Mucosa of rectum (tissue), 2 donors: ENCODE data around the gene SPECC1L.
"Not testable (repeated sequence)": the region's sequence is repeated elsewhere in the genome, so short reads cannot be mapped to it uniquely, and the experiment has no call there.

Experiments used
- H3K27ac ChIP-seq, 2 donors: one replicate each; pipeline ENCODE4 v1.7.0; 2013; ENCODE audit warnings: inconsistent platforms in 2 of 2, low read depth in 2 of 2, low read length in 2 of 2
- H3K27me3 ChIP-seq, 2 donors: one replicate each; pipeline ENCODE4 v1.7.0; 2013; ENCODE audit warnings: low read length in 2 of 2; ENCODE audit not compliant: control insufficient read depth in 2 of 2, insufficient read depth in 2 of 2
- H3K36me3 ChIP-seq, 2 donors: one replicate each; pipeline ENCODE4 v1.7.0; 2013; ENCODE audit warnings: low read length in 2 of 2; ENCODE audit not compliant: control insufficient read depth in 2 of 2, insufficient read depth in 2 of 2
- H3K4me1 ChIP-seq, 2 donors: one replicate each; pipeline ENCODE4 v1.7.0; 2013; ENCODE audit warnings: low read length in 2 of 2, mild to moderate bottlenecking in 1 of 2; ENCODE audit not compliant: control insufficient read depth in 2 of 2, insufficient read depth in 2 of 2
- H3K4me3 ChIP-seq, 2 donors: one replicate each; pipeline ENCODE4 v1.7.0; 2013; ENCODE audit warnings: low read length in 2 of 2
- H3K9ac ChIP-seq, 2 donors: one replicate each; pipeline ENCODE4 v1.7.0; 2013; ENCODE audit warnings: low read length in 2 of 2, low read depth in 1 of 2, mild to moderate bottlenecking in 1 of 2
- H3K9me3 ChIP-seq, 2 donors: one replicate each; pipeline ENCODE4 v1.7.0; 2013; ENCODE audit warnings: low read length in 2 of 2; ENCODE audit not compliant: control insufficient read depth in 2 of 2
- donor health status: healthy.
- donor health status: Normal muscosa, but diverticular disease.

Gene SPECC1L

DNA sequence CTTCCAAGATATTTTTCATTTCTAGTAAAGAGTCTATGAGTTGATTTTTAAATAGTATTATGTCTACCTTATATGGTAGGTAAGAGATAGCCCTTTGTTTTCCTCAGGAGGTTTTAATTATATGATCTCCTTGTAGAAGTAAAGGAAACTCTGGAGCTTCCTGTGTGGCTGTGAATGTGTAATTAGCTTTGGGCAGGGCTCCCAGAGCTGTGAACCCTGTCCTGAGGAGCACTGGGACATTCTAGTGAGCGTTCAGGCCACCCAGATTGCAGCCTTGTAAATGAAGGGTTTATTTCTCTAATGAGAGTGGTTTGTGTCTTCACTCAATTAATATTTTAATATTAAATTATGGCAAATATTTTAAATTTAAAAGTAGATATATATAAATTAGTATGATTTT lies 24.3 kb downstream of the SPECC1L start:
- Histone ChIP-seq H3K4me1 (peaks cover 8 to 12% of the 10 kb centered on the region in 2 donors), H3K27ac (peak overlapping the region; percentile 55 to 61)
- not testable (repeated sequence) for H3K9me3 ChIP-seq, H3K36me3 ChIP-seq, H3K27me3 ChIP-seq, H3K9ac ChIP-seq, H3K4me3 ChIP-seq

GRCh38 chr22:24298497-24299155 lies 28.0 kb downstream of the SPECC1L start:
- not testable (repeated sequence) for H3K27ac ChIP-seq, H3K4me3 ChIP-seq, H3K9ac ChIP-seq, H3K36me3 ChIP-seq, H3K9me3 ChIP-seq, H3K27me3 ChIP-seq
- H3K4me1 ChIP-seq: peaks cover 8 to 19% of the 10 kb centered on the region in 2 donors

- H3K9me3 ChIP-seq, H3K4me3 ChIP-seq, H3K36me3 ChIP-seq, H3K9ac ChIP-seq, H3K27ac ChIP-seq, H3K27me3 ChIP-seq: not testable (repeated sequence)
- peaks cover 17 to 37% of the 10 kb centered on the region in 2 donors for H3K4me1 ChIP-seq
Observed at GRCh38 chr22:24300522-24300921, 29.9 kb downstream of the SPECC1L start.

- Histone ChIP-seq H3K9ac (no peak overlapping the region), H3K4me3 (peak overlapping the region in 1 of 2 donors; percentile 56), H3K27ac (peak overlapping the region; percentile 89 to 91), H3K27me3 (no peaks in the 10 kb centered on the region), H3K4me1 (peaks cover 17 to 38% of the 10 kb centered on the region in 2 donors), H3K9me3 (no peaks in the 10 kb centered on the region), H3K36me3 (peaks cover 7 to 10% of the 10 kb centered on the region in 2 donors)
Observed at GRCh38 chr22:24302591-24302990, 32.0 kb downstream of the SPECC1L start.

DNA sequence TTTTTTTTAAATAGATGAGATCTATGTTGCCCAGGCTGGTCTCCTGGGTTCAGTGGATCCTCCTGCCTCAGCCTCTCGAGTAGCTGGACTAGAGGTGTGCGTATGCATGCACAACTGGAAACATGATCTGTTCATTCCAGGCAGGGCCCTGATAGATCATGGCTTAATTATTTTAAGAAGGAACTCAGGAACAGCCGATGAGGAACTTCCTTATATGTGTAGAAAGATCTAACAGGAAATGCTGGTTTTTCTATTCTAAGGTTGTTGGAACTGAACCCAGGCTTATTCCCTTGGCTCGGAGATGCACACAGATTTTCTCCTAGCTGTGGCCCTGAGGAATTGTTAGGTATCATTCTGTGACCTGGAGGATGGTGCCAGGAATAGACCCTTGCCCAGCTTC lies 32.4 kb downstream of the SPECC1L start:
- no peaks in the 10 kb centered on the region for H3K27me3 ChIP-seq
- H3K36me3 ChIP-seq: peaks cover 7 to 10% of the 10 kb centered on the region in 2 donors
- H3K4me1 ChIP-seq: peaks cover 17 to 38% of the 10 kb centered on the region in 2 donors
- H3K9me3 ChIP-seq: no peaks in the 10 kb centered on the region
- peak overlapping the region; percentile 28 to 43 for H3K9ac ChIP-seq
- peak overlapping the region; percentile 89 to 91 for H3K27ac ChIP-seq
- peak overlapping the region in 1 of 2 donors; percentile 56 for H3K4me3 ChIP-seq

- peaks cover 7 to 12% of the 10 kb centered on the region in 2 donors for H3K36me3 ChIP-seq
- H3K4me1 ChIP-seq: peaks cover 17 to 38% of the 10 kb centered on the region in 2 donors
- H3K9ac ChIP-seq: peak overlapping the region; percentile 5 to 28
- H3K27ac ChIP-seq: peak overlapping the region; percentile 89 to 91
- H3K9me3 ChIP-seq: no peaks in the 10 kb centered on the region
- H3K27me3 ChIP-seq: no peaks in the 10 kb centered on the region
- H3K4me3 ChIP-seq: peak overlapping the region; percentile 44 to 50
Observed at GRCh38 chr22:24304062-24304675, 33.5 kb downstream of the SPECC1L start.

- Histone ChIP-seq H3K27ac (peak overlapping the region; percentile 89 to 91), H3K9ac (no peak overlapping the region), H3K4me1 (peaks cover 17 to 38% of the 10 kb centered on the region in 2 donors), H3K36me3 (peaks cover 12% of the 10 kb centered on the region in 2 donors), H3K4me3 (peak overlapping the region; percentile 50), H3K27me3 (no peaks in the 10 kb centered on the region), H3K9me3 (no peaks in the 10 kb centered on the region)
Observed at GRCh38 chr22:24305260-24305692, 34.6 kb downstream of the SPECC1L start.

DNA sequence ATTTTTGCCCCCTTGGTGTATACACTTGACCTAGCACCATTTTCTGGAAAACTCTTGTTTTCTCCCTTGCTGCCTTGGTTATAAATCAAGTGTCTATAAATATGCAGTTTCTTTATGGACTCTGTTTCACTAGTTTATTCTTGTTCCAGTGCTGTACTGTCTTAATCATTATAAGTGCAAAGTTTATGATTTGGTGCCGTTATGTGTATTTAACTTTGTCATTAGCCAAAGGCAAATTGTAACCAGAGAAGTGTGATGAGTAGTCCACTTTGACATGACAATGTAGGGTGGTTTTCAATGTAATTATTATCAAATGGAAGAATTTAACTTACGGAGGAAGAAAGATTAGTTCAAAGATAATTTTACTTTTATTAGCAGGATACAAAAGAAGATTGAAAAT lies 40.3 kb downstream of the SPECC1L start:
- Histone ChIP-seq H3K27me3 (no peaks in the 10 kb centered on the region), H3K9me3 (no peaks in the 10 kb centered on the region), H3K4me1 (no peaks in the 10 kb centered on the region), H3K27ac (no peak overlapping the region), H3K4me3 (no peak overlapping the region), H3K9ac (no peak overlapping the region), H3K36me3 (peaks cover 24 to 35% of the 10 kb centered on the region in 2 donors)

- Histone ChIP-seq H3K27ac (no peak overlapping the region), H3K9me3 (no peaks in the 10 kb centered on the region), H3K9ac (no peak overlapping the region), H3K4me3 (no peak overlapping the region), H3K27me3 (no peaks in the 10 kb centered on the region), H3K36me3 (peaks cover 23 to 25% of the 10 kb centered on the region in 2 donors), H3K4me1 (no peaks in the 10 kb centered on the region)
Observed at GRCh38 chr22:24315367-24315966, 44.8 kb downstream of the SPECC1L start.

GRCh38 chr22:24316264-24316663 lies 45.6 kb downstream of the SPECC1L start:
- H3K27ac ChIP-seq, H3K9me3 ChIP-seq, H3K9ac ChIP-seq, H3K4me1 ChIP-seq, H3K27me3 ChIP-seq, H3K4me3 ChIP-seq: not testable (repeated sequence)
- H3K36me3 ChIP-seq: peaks cover 24 to 32% of the 10 kb centered on the region in 2 donors
